Upper lobe of left lung (tissue), 6 donors: ENCODE measurements around the gene LCN15. TPM values are rescaled to one million over a fixed set of nuclear protein-coding genes. Genes with fewer than 3 reads are reported as not detected.
A peak's percentile ranks its signal among the peaks of the same experiment; 100 is the strongest.
"Not testable (repeated sequence)": the region's sequence is repeated elsewhere in the genome, so short reads cannot be mapped to it uniquely, and the experiment has no call there.

Experiments
- ATAC-seq, 2 donors: fragments of 200-7000 bp; cut with Tn5 transposase; one replicate each; pipeline ENCODE4 v1.9.1; 2022; ENCODE audit warnings: mild to moderate bottlenecking in 2 of 2, moderate library complexity in 2 of 2; ENCODE audit not compliant: low FRiP score in 2 of 2
- DNase-seq, 2 donors: peaks; one replicate each; pipeline ENCODE4 v3.0.0-alpha.2; 2019 to 2020
- H3K27ac ChIP-seq, 4 donors: fragments of 200-600 bp; sonication (generic); one replicate each; pipeline ENCODE4 v1.5.1; 2016 to 2019
- H3K27me3 ChIP-seq, 4 donors: fragments of 200-600 bp; sonication (generic); one replicate each; pipeline ENCODE4 v1.5.1; 2017 to 2019
- H3K36me3 ChIP-seq, 4 donors: fragments of 200-600 bp; sonication (generic); one replicate each; pipeline ENCODE4 v1.5.1; 2016 to 2019
- H3K4me1 ChIP-seq, 4 donors: fragments of 200-600 bp; sonication (generic); one replicate each; pipeline ENCODE4 v1.5.1; 2018 to 2019
- H3K4me3 ChIP-seq, 4 donors: fragments of 200-600 bp; sonication (generic); one replicate each; pipeline ENCODE4 v1.5.1; 2017 to 2019; ENCODE audit warnings: mild to moderate bottlenecking in 2 of 4, moderate library complexity in 1 of 4
- H3K9me3 ChIP-seq, 4 donors: fragments of 200-600 bp; sonication (generic); one replicate each; pipeline ENCODE4 v1.5.1; 2018 to 2019
- EP300 ChIP-seq, 4 donors: sonication (generic); formaldehyde crosslinking; IDR thresholded peaks; one replicate each; pipeline ENCODE4 v1.5.1; 2017; ENCODE audit warnings: antibody characterized with exemption in 4 of 4, control low read depth in 2 of 4
- POLR2A ChIP-seq, 4 donors: fragments of 450-650 bp; IDR thresholded peaks; one replicate each; pipeline ENCODE4 v1.5.1; 2016 to 2017; ENCODE audit warnings: antibody characterized with exemption in 4 of 4, mild to moderate bottlenecking in 2 of 4
- POLR2AphosphoS5 ChIP-seq, 2 donors: sonication (generic); formaldehyde crosslinking; IDR thresholded peaks; one replicate each; pipeline ENCODE4 v1.5.1; 2017; ENCODE audit warnings: antibody characterized with exemption in 2 of 2
- WGBS, 2 donors: methylation state at CpG; one replicate each; pipeline ENCODE4 v1.1.5; 2017 to 2018; 5-methylcytosine and 5-hydroxymethylcytosine counted together
- total RNA-seq, 6 donors: library from RNA; depleted of rRNA in 4 of 6; stranded (reverse); fragments of >200 nt in 4 of 6; gene quantifications; one replicate each; pipeline versions ENCODE4 v1.1.0 to v1.2.1, GENCODE V29; 2016 to 2021
- TF ChIP-seq, protein P1 (sequence below), 6 experiments: fragments of 450-650 bp in 4 of 6; fragments of 200-600 bp in 2 of 6; sonication (generic) in 2 of 6; IDR thresholded peaks; one replicate each; pipeline ENCODE4 v1.5.1; 2016 to 2019; ENCODE audit warnings: antibody characterized with exemption in 6 of 6
- donor health status: DM: no; HTN: no; CAD: no; lungs with moderate emphysema.
- donor health status: DM: no; HTN: yes; CAD: no; lungs with severe emphysema.

LCN15 gene
- total RNA-seq, 6 donors from 2014 or later: 0.23 TPM; not detected in 5

DNA sequence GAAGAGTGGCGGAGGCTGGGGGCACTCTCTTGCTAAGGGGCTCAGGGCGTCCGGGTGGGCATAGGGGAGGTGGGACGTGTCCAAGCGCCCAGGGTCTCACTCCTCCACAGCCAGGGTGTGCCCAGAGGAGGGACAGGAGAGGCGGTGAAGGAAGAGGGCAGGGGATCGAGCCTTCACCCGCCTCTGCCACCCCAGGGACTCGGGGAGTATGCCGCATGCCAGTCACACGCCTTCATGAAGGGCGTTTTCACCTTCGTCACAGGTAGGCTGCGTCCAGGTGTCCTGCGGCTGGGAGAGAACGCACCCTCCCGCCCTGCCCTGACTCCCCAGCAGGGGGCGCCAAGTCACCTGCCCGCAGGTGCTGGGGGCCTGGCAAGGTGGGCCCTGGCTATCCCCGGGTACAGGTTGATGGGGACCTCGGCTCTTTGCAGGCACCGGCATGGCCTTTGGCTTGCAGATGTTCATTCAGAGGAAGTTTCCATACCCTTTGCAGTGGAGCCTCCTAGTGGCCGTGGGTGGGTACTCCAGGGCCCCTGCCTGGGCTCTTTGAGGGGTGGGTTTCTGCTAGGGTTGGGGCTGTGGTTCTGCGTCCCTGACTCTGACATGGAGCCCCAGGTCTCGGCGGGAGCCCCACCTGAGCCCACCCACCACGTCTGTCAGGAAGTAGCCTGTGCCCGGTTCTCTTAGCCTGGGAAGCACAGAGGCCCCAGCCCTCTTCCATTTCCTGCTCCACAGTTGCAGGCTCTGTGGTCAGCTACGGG is 27.4 kb upstream of the LCN15 start:
- no peak for TF ChIP-seq EP300 (IDR thresholded peaks at IDR 0.05)
- TF ChIP-seq POLR2A (IDR thresholded peaks at IDR 0.05): peak in 1 of 4 donors; percentile 32
- TF ChIP-seq, protein P1, sequence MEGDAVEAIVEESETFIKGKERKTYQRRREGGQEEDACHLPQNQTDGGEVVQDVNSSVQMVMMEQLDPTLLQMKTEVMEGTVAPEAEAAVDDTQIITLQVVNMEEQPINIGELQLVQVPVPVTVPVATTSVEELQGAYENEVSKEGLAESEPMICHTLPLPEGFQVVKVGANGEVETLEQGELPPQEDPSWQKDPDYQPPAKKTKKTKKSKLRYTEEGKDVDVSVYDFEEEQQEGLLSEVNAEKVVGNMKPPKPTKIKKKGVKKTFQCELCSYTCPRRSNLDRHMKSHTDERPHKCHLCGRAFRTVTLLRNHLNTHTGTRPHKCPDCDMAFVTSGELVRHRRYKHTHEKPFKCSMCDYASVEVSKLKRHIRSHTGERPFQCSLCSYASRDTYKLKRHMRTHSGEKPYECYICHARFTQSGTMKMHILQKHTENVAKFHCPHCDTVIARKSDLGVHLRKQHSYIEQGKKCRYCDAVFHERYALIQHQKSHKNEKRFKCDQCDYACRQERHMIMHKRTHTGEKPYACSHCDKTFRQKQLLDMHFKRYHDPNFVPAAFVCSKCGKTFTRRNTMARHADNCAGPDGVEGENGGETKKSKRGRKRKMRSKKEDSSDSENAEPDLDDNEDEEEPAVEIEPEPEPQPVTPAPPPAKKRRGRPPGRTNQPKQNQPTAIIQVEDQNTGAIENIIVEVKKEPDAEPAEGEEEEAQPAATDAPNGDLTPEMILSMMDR (IDR thresholded peaks at IDR 0.05): peak; percentile 91 to 99 (median 95)
- WGBS, 2 donors: 0 to 4% methylated on average over 14 to 22 of the region's 29 CpGs
- peak overlapping the region; percentile 95 to 99 (median 96) for H3K27ac ChIP-seq
- peak overlapping the region; percentile 42 to 79 (median 73) for H3K4me3 ChIP-seq
- no peaks in the 10 kb centered on the region for H3K9me3 ChIP-seq
- ATAC-seq (peak; percentile 38 to 68), DNase-seq (peak; percentile 81 to 92)
- H3K4me1 ChIP-seq: peaks cover 18 to 32% (median 23%) of the 10 kb centered on the region in 4 donors
- peaks cover 0 to 14% (median 6%) of the 10 kb centered on the region in 4 donors for H3K36me3 ChIP-seq
- H3K27me3 ChIP-seq: no peaks in the 10 kb centered on the region

DNA sequence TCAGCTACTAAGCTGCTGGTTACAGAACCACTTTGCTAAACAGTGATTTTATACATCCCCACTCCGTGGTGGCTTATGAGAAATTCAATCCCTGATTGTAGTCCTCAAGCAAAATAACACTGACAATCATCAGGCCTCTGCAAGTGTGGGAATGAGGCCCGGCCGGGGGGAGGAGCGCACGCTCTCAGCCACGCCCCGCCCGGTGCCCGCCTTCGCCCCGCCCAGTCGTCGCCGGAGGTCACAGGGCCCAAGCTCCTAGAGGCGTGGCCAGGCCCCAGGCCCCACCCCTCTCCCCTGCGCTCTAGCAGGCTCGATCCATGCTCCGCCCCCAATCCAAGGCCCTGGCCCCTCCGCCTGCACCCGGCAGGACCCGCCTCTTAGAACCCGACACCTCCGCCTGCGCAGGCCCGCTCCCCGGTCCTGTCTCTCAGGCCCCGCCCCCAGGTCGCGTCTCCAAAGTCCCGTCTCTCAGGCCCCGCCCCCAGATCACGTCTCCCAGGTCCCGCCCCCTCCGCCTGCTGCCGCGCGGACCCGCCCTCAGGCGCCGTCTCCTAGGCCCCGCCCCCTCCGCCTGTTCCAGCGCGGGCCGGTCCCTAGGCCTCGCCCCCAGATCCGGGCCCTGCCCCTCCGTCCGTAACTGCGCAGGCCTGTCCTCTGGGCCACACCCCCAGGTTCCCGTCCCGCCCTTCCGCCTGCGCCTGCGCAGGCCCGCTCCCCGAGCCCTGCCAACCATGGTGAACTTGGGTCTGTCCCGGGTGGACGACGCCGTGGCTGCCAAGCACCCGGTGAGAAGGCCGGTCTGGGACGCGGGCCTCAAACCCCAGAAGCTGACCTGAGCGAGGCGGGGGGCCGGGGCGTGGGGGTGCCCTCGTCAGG is 26.6 kb upstream of the LCN15 start, which contains the start of gene TMEM141:
TSS of gene TMEM141 (plus strand) at position 705 of the 876 bp plus-strand sequence. CDS start at position 732, 27 bp downstream.
- no peaks in the 10 kb centered on the region for H3K9me3 ChIP-seq
- TF ChIP-seq POLR2AphosphoS5 (IDR thresholded peaks at IDR 0.05): peak; percentile 74 to 86
- TF ChIP-seq, protein P1 (IDR thresholded peaks at IDR 0.05): no peak
- TF ChIP-seq EP300 (IDR thresholded peaks at IDR 0.05): no peak
- peak in 2 of 4 donors; percentile 78 to 90 for TF ChIP-seq POLR2A (IDR thresholded peaks at IDR 0.05)
- H3K4me3 ChIP-seq: peak within 1 kb of the TSS; percentile 42 to 79 (median 73)
- peak within 1 kb of the TSS; percentile 95 to 99 (median 96) for H3K27ac ChIP-seq
- 0 to 2% methylated on average over 4 to 41 of the region's 70 CpGs for WGBS, 2 donors
- H3K27me3 ChIP-seq: no peaks in the 10 kb centered on the region
- H3K4me1 ChIP-seq: peaks cover 18 to 29% (median 23%) of the 10 kb centered on the region in 4 donors
- ATAC-seq (peak; percentile 97 to 99), DNase-seq (peak; percentile 100)
- H3K36me3 ChIP-seq: peaks cover 0 to 14% (median 6%) of the 10 kb centered on the region in 4 donors

DNA sequence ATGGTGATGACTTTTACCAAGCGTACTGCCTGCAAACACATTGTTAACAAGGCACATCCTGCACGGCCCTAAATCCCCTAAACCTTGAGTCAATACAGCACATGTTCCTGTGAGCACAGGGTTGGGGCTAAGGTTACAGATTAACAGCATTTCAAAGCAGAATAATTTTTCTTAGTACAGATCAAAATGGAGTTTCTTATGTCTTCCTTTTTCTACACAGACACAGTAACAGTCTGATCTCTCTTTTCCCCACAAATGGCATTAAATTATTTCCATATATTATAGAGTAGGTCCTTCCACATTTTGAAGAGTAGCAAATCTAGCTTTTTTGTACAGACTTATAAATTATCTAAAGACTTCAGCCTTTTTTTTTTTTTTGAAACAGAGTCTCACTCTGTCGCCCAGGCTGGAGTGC is 25.2 kb upstream of the LCN15 start:
- no peak for TF ChIP-seq POLR2AphosphoS5 (IDR thresholded peaks at IDR 0.05)
- TF ChIP-seq POLR2A (IDR thresholded peaks at IDR 0.05): no peak
- TF ChIP-seq EP300 (IDR thresholded peaks at IDR 0.05): no peak
- TF ChIP-seq, protein P1 (IDR thresholded peaks at IDR 0.05): no peak
- Histone ChIP-seq H3K27ac (peak overlapping the region in 1 of 4 donors; percentile 95), H3K4me3 (no peak overlapping the region), H3K27me3 (no peaks in the 10 kb centered on the region), H3K9me3 (no peaks in the 10 kb centered on the region), H3K4me1 (peaks cover 18 to 29% (median 23%) of the 10 kb centered on the region in 4 donors), H3K36me3 (peaks cover 0 to 14% (median 6%) of the 10 kb centered on the region in 4 donors)
- ATAC-seq (no peak), DNase-seq (no peak)
- 79 to 83% methylated on average over 3 of the region's 3 CpGs for WGBS, 2 donors

DNA sequence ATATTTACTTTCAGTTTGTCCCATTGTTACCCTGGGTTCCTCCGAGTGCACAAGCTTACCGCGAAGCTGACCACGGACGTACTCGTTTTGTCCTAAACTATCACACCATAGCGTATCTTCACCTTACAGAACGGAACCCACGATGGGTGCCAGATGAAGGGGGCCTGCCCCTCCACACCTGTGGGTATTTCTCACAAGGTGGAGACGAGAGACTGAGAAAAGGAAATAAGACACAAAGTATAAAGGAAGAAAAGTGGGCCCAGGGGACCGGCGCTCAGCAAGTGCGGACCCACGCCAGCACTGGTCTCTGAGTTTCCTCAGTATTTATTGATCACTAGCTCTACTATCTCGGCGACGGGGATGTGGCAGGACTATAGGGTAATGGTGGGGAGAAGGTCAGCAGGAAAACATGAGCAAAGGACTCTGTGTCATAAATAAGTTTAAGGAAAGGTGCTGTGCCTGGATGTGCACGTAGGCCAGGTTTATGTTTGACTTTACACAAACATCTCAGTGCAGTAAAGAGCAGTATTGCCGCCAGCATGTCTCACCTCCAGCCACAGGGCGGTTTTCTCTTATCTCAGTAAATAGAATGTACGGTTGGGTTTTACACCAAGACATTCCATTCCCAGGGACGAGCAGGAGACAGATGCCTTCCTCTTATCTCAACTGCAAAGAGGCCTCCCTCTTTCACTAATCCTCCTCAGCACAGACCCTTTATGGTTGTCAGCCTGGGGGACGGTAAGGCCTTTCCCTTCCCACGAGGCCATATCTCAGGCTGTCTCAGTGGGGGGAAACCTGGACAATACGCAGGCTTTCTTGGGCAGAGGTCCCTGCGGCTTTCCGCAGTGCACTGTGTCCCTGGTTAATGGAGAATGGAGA is 24.6 kb upstream of the LCN15 start:
- not testable (repeated sequence) for H3K27ac ChIP-seq, DNase-seq

More for the DNA sequence above, 24.6 kb upstream of the LCN15 start:
- WGBS, 2 donors: 77 to 78% methylated on average over 27 of the region's 27 CpGs
- ATAC-seq, H3K4me3 ChIP-seq, H3K27me3 ChIP-seq, H3K9me3 ChIP-seq: not testable (repeated sequence)
- H3K4me1 ChIP-seq: peaks cover 18 to 29% (median 23%) of the 10 kb centered on the region in 4 donors
- peaks cover 0 to 11% (median 5%) of the 10 kb centered on the region in 4 donors for H3K36me3 ChIP-seq
